IMR-90 (cell line): ENCODE data around the gene SPON1. TPM values are rescaled to one million over a fixed set of nuclear protein-coding genes. Genes with fewer than 3 reads are reported as not detected.

ENCODE experiments used
- ATAC-seq: fragments of 200-7000 bp; cut with Tn5 transposase; 2 replicates; pipeline ENCODE4 v1.9.1; 2020; ENCODE audit warnings: low read depth, mild to moderate bottlenecking, moderate library complexity
- BruUV-seq: library from RNA; stranded (reverse); fragments of 400-500 nt; replicated peaks from 2 replicates; lab custom pipeline; 2021; lab: Mats Ljungman, UMichigan
- CTCF ChIA-PET: fragments of 300-600 bp; formaldehyde crosslinking; extraction: SDS; loops from one replicate; lab custom pipeline; 2021; ENCODE audit warnings: antibody characterized with exemption; lab: Yijun Ruan, JAX
- POLR2A ChIA-PET: fragments of 300-600 bp; sonication (Branson Sonifier 250); formaldehyde crosslinking; loops from one replicate; lab custom pipeline; 2022; ENCODE audit warnings: antibody characterized with exemption; ENCODE audit not compliant: unreplicated experiment; lab: Charles Lee
- DNase-seq: peaks from one replicate; pipeline ENCODE4 v3.0.0; 2013
- H2AFZ ChIP-seq: replicated peaks from 2 replicates; pipeline ENCODE3; 2013; ENCODE audit warnings: low read length, mild to moderate bottlenecking; ENCODE audit not compliant: poor library complexity
- H2AK5ac ChIP-seq: 2 replicates; pipeline ENCODE4 v1.6.1; 2013; ENCODE audit warnings: low read depth, low read length, inconsistent platforms
- H2AK9ac ChIP-seq: replicated peaks from 2 replicates; pipeline ENCODE3; 2013; ENCODE audit warnings: mild to moderate bottlenecking, low read depth, low read length, moderate library complexity; ENCODE audit not compliant: poor library complexity
- H2BK120ac ChIP-seq: 2 replicates; pipeline ENCODE4 v1.6.1; 2013; ENCODE audit warnings: low read depth, low read length, inconsistent platforms
- H2BK15ac ChIP-seq: 3 replicates; pipeline ENCODE4 v1.6.1; 2013; ENCODE audit warnings: low read depth, low read length, inconsistent platforms
- H2BK20ac ChIP-seq: 2 replicates; pipeline ENCODE4 v1.6.1; 2013; ENCODE audit warnings: low read depth, mild to moderate bottlenecking, inconsistent platforms, low read length, moderate library complexity
- H2BK5ac ChIP-seq: 2 replicates; pipeline ENCODE4 v1.6.1; 2013; ENCODE audit warnings: mild to moderate bottlenecking, low read depth, low read length, inconsistent platforms; ENCODE audit not compliant: poor library complexity, severe bottlenecking
- H3K14ac ChIP-seq: replicated peaks from 2 replicates; pipeline ENCODE4 v1.6.1; 2013; ENCODE audit warnings: low read depth, low read length, inconsistent platforms
- H3K18ac ChIP-seq: 2 replicates; pipeline ENCODE4 v1.6.1; 2013; ENCODE audit warnings: low read depth, low read length, control low read depth
- H3K23ac ChIP-seq: 2 replicates; pipeline ENCODE4 v1.6.1; 2013; ENCODE audit warnings: low read depth, low read length, inconsistent platforms
- H3K27ac ChIP-seq: 2 replicates; pipeline ENCODE4 v1.5.1; 2013; ENCODE audit warnings: mild to moderate bottlenecking, control low read depth, low read length; ENCODE audit not compliant: insufficient read depth
- H3K27me3 ChIP-seq: 2 replicates; pipeline ENCODE4 v1.6.1; 2013; ENCODE audit warnings: low read length; ENCODE audit not compliant: control insufficient read depth, insufficient read depth
- H3K36me3 ChIP-seq: 2 replicates; pipeline ENCODE4 v1.6.1; 2013; ENCODE audit warnings: low read length, mixed read lengths; ENCODE audit not compliant: control insufficient read depth, insufficient read depth
- H3K4ac ChIP-seq: 2 replicates; pipeline ENCODE4 v1.6.1; 2013; ENCODE audit warnings: low read depth, low read length, inconsistent platforms
- H3K4me1 ChIP-seq: 2 replicates; pipeline ENCODE4 v1.6.1; 2013; ENCODE audit warnings: low read length, mixed read lengths; ENCODE audit not compliant: control insufficient read depth, insufficient read depth
- H3K4me2 ChIP-seq: 2 replicates; pipeline ENCODE4 v1.6.1; 2013; ENCODE audit warnings: low read depth, mild to moderate bottlenecking, control low read depth, low read length, moderate library complexity
- H3K4me3 ChIP-seq: 2 replicates; pipeline ENCODE4 v1.5.1; 2013; ENCODE audit warnings: low read depth, mild to moderate bottlenecking, control low read depth, low read length, moderate library complexity; ENCODE audit not compliant: insufficient read depth
- H3K56ac ChIP-seq: 2 replicates; pipeline ENCODE4 v1.6.1; 2013; ENCODE audit warnings: low read length, inconsistent platforms; ENCODE audit not compliant: insufficient read depth; ENCODE audit errors: extremely low read depth
- H3K79me1 ChIP-seq, 2 experiments: 2 replicates each; pipeline ENCODE4 v1.6.1; 2013; ENCODE audit warnings: low read length in 2 of 2, inconsistent platforms in 1 of 2, low read depth in 1 of 2
- H3K9ac ChIP-seq: 2 replicates; pipeline ENCODE4 v1.6.1; 2013; ENCODE audit warnings: low read depth, low read length, control low read depth
- H3K9me1 ChIP-seq: 2 replicates; pipeline ENCODE4 v1.6.1; 2013; ENCODE audit warnings: low read length, inconsistent platforms; ENCODE audit not compliant: insufficient read depth
- H3K9me3 ChIP-seq: 2 replicates; pipeline ENCODE4 v1.6.1; 2013; ENCODE audit warnings: low read length; ENCODE audit not compliant: control insufficient read depth, insufficient read depth
- H4K20me1 ChIP-seq: 2 replicates; pipeline ENCODE4 v1.6.1; 2013; ENCODE audit warnings: low read length, inconsistent platforms; ENCODE audit not compliant: insufficient read depth
- H4K5ac ChIP-seq: 2 replicates; pipeline ENCODE4 v1.6.1; 2013; ENCODE audit warnings: mild to moderate bottlenecking, low read depth, low read length, control low read depth
- H4K8ac ChIP-seq, 2 experiments: 2 replicates each; pipeline ENCODE4 v1.6.1; 2013; ENCODE audit warnings: low read depth in 2 of 2, low read length in 2 of 2, control low read depth in 1 of 2, inconsistent platforms in 1 of 2
- H4K91ac ChIP-seq: 2 replicates; pipeline ENCODE4 v1.6.1; 2013; ENCODE audit warnings: low read depth, low read length, inconsistent platforms; ENCODE audit not compliant: insufficient read depth
- BHLHE40 ChIP-seq: fragments of 150-350 bp; IDR thresholded peaks from 2 replicates; pipeline ENCODE4 v1.6.1; 2016; ENCODE audit warnings: mild to moderate bottlenecking, low read depth, low read length
- CEBPB ChIP-seq: IDR thresholded peaks from 2 replicates; pipeline ENCODE4 v1.6.1; 2012; ENCODE audit warnings: low read depth, low read length, improper control_type of control experiment
- CHD1 ChIP-seq: IDR thresholded peaks from 2 replicates; pipeline ENCODE4 v1.6.1; 2012; ENCODE audit warnings: low read depth, low read length, improper control_type of control experiment
- ELK1 ChIP-seq: fragments of 150-350 bp; IDR thresholded peaks from 2 replicates; pipeline ENCODE4 v1.6.1; 2016; ENCODE audit warnings: low read depth, mild to moderate bottlenecking, low read length, moderate library complexity, borderline replicate concordance
- MAFK ChIP-seq: IDR thresholded peaks from 2 replicates; pipeline ENCODE4 v1.6.1; 2012; ENCODE audit warnings: low read depth, low read length, improper control_type of control experiment
- MXI1 ChIP-seq: IDR thresholded peaks from 2 replicates; pipeline ENCODE4 v1.6.1; 2012; ENCODE audit warnings: low read depth, mild to moderate bottlenecking, low read length, moderate library complexity, borderline replicate concordance
- NFE2L2 ChIP-seq: fragments of 150-350 bp; IDR thresholded peaks from 2 replicates; pipeline ENCODE4 v1.6.1; 2016; ENCODE audit warnings: low read depth, mild to moderate bottlenecking, low read length
- POLR2A ChIP-seq: IDR thresholded peaks from 2 replicates; pipeline ENCODE4 v1.6.1; 2012; ENCODE audit warnings: mild to moderate bottlenecking, low read depth, low read length
- RAD21 ChIP-seq: IDR thresholded peaks from 2 replicates; pipeline ENCODE4 v1.6.1; 2012; ENCODE audit warnings: low read length, improper control_type of control experiment
- RFX5 ChIP-seq: IDR thresholded peaks from 2 replicates; pipeline ENCODE4 v1.8.0; 2012; ENCODE audit warnings: low read depth, mild to moderate bottlenecking, low read length, moderate library complexity
- SMC3 ChIP-seq: fragments of 150-350 bp; IDR thresholded peaks from 2 replicates; pipeline ENCODE4 v1.6.1; 2016; ENCODE audit warnings: low read depth, mild to moderate bottlenecking, antibody characterized with exemption, low read length, moderate library complexity
- USF2 ChIP-seq: fragments of 150-350 bp; IDR thresholded peaks from 2 replicates; pipeline ENCODE4 v1.6.1; 2017; ENCODE audit warnings: mild to moderate bottlenecking, antibody characterized with exemption, low read length, low read depth
- WGBS, 2 experiments: methylation state at CpG; one replicate each; pipeline versions ENCODE4 v1.1.5 to v1.1.7; 2013; ENCODE audit warnings: missing lambda C conversion rate in 2 of 2; ENCODE audit not compliant: insufficient read length in 1 of 2; ENCODE audit errors: extremely low coverage in 2 of 2; 5-methylcytosine and 5-hydroxymethylcytosine counted together
- dilution Hi-C: fragments of 300-500 bp; cut with HindIII; formaldehyde crosslinking; loops from one replicate; pipeline ENCODE4 v1.14.3; 2018; ENCODE audit warnings: low sequenced_read_pairs; ENCODE audit not compliant: unreplicated experiment
- in situ Hi-C: fragments of 300-500 bp; cut with MboI; formaldehyde crosslinking; loops from 3 replicates; pipeline ENCODE4 v1.14.3; 2019; ENCODE audit warnings: low sequenced_read_pairs, inconsistent platforms, mixed read lengths
- intact Hi-C: fragments of 100-400 bp; cut with micrococcal nuclease; formaldehyde crosslinking; loops from 2 replicates; pipeline ENCODE4 v1.10.0; 2022
- polyA plus RNA-seq, 3 experiments: library from polyadenylated mRNA; depleted of rRNA; stranded (reverse); fragments of >200 nt; gene quantifications; 2 replicates each; pipeline ENCODE4 v1.2.3, GENCODE V29; 2012; ENCODE audit warnings: low replicate concordance in 1 of 3
- total RNA-seq: library from RNA; depleted of rRNA; stranded (reverse); fragments of >200 nt; gene quantifications from 2 replicates; pipeline ENCODE4 v1.2.3, GENCODE V29; 2012

Gene SPON1
- total and polyA plus RNA-seq, 2 of the 4 experiments (the other 2 are of a cell fraction) = 0.62 to 0.72 TPM

- DNase-seq (no peak), ATAC-seq (no peak)
- peaks cover 31% of the 10 kb centered on the region for H3K27me3 ChIP-seq
- no peak overlapping the region for H2BK120ac ChIP-seq
- H4K20me1 ChIP-seq = no peaks in the 10 kb centered on the region
- CTCF ChIA-PET = interaction anchor here (1.0 kb wide), 1 partner anchor 200 kb away, joined by 3 read pairs; no protein-coding TSS in a partner anchor
- no peak overlapping the region for H3K9ac ChIP-seq
- H3K4me1 ChIP-seq = peaks cover 11% of the 10 kb centered on the region
- H3K4me3 ChIP-seq = no peak overlapping the region
- H3K56ac ChIP-seq = no peak overlapping the region
- intact Hi-C loops (no loop called here), dilution Hi-C loops (no loop called here), in situ Hi-C loops (loop anchor here (25.0 kb wide), 1 partner anchor 633 kb away; the partner anchor contains the start of gene CYP2R1)
- H4K8ac ChIP-seq = no peak overlapping the region
- H2BK5ac ChIP-seq = no peak overlapping the region
- no peaks in the 10 kb centered on the region for H3K9me3 ChIP-seq
- H3K4ac ChIP-seq = no peak overlapping the region
- POLR2A ChIA-PET = no interaction called here
- TF ChIP-seq MXI1 (no peak), MAFK (no peak), RFX5 (no peak), SMC3 (no peak), CEBPB (no peak), USF2 (no peak), ELK1 (no peak), POLR2A (no peak), NFE2L2 (no peak), RAD21 (no peak), BHLHE40 (no peak), CHD1 (no peak)
- H3K14ac ChIP-seq = no peak overlapping the region
- no peaks in the 10 kb centered on the region for H3K9me1 ChIP-seq
- no peak overlapping the region for H2AK5ac ChIP-seq
- WGBS, 2 experiments = 93% methylated on average over 5 of the region's 13 CpGs; no CpG with 5 or more reads in 1 of the 2 experiments
- no peak overlapping the region for H3K23ac ChIP-seq
- H3K4me2 ChIP-seq = no peak overlapping the region
- no peak overlapping the region for H4K91ac ChIP-seq
- H4K5ac ChIP-seq = no peak overlapping the region
- no peak overlapping the region for H2BK20ac ChIP-seq
- no peak overlapping the region for H2AFZ ChIP-seq
- no TSS peak for BruUV-seq
- H2BK15ac ChIP-seq = no peak overlapping the region
- no peak overlapping the region for H3K18ac ChIP-seq
- H3K79me1 ChIP-seq = no peaks in the 10 kb centered on the region
- no peak overlapping the region for H3K27ac ChIP-seq
- no peak overlapping the region for H2AK9ac ChIP-seq
- H3K36me3 ChIP-seq = no peaks in the 10 kb centered on the region
These were observed 292.2 kb downstream of the SPON1 start for GRCh38 chr11:14254533-14255237.
